GM04504 (cell line): Measurements from ENCODE around the gene MRPL36.

Experiments
- DNase-seq: peaks from one replicate; pipeline ENCODE4 v3.0.0-alpha.2; 2012; ENCODE audit warnings: low read depth

Gene MRPL36

GRCh38 chr5:1781726-1782384 is 17.8 kb downstream of the MRPL36 start:
- no peak for DNase-seq

- DNase-seq = no peak
Observed at GRCh38 chr5:1781107-1781506, 18.5 kb downstream of the MRPL36 start.

GRCh38 chr5:1780614-1780930 is 19.1 kb downstream of the MRPL36 start:
- DNase-seq = no peak

GRCh38 chr5:1779782-1780613 is 19.6 kb downstream of the MRPL36 start:
- no peak for DNase-seq

- no peak for DNase-seq
Observed at GRCh38 chr5:1779021-1779680, 20.5 kb downstream of the MRPL36 start.

GRCh38 chr5:1778138-1779020 is 21.3 kb downstream of the MRPL36 start:
- DNase-seq = no peak

- no peak for DNase-seq
Observed at GRCh38 chr5:1777281-1778137, 22.1 kb downstream of the MRPL36 start.

- no peak for DNase-seq
Observed at GRCh38 chr5:1776831-1777230, 22.8 kb downstream of the MRPL36 start.

GRCh38 chr5:1772634-1773033 is 27.0 kb downstream of the MRPL36 start:
- peak; percentile 20 for DNase-seq

GRCh38 chr5:1771149-1772065 is 28.2 kb downstream of the MRPL36 start:
- DNase-seq = no peak

- DNase-seq = no peak
Observed at GRCh38 chr5:1770443-1770802, 29.2 kb downstream of the MRPL36 start.

- DNase-seq = no peak
Observed at GRCh38 chr5:1769752-1770442, 29.7 kb downstream of the MRPL36 start.

GRCh38 chr5:1769017-1769640 is 30.5 kb downstream of the MRPL36 start:
- DNase-seq = no peak

GRCh38 chr5:1768283-1769000 is 31.2 kb downstream of the MRPL36 start:
- no peak for DNase-seq

- DNase-seq = no peak
Observed at GRCh38 chr5:1767524-1768282, 31.9 kb downstream of the MRPL36 start.

- DNase-seq = no peak
Observed at GRCh38 chr5:1765880-1766235, 33.8 kb downstream of the MRPL36 start.

- DNase-seq = no peak
Observed at GRCh38 chr5:1765141-1765879, 34.3 kb downstream of the MRPL36 start.
